ENCODE data around the gene XYLB.
A peak's percentile ranks its signal among the peaks of the same experiment; 100 is the strongest.

The XYLB gene

DNA sequence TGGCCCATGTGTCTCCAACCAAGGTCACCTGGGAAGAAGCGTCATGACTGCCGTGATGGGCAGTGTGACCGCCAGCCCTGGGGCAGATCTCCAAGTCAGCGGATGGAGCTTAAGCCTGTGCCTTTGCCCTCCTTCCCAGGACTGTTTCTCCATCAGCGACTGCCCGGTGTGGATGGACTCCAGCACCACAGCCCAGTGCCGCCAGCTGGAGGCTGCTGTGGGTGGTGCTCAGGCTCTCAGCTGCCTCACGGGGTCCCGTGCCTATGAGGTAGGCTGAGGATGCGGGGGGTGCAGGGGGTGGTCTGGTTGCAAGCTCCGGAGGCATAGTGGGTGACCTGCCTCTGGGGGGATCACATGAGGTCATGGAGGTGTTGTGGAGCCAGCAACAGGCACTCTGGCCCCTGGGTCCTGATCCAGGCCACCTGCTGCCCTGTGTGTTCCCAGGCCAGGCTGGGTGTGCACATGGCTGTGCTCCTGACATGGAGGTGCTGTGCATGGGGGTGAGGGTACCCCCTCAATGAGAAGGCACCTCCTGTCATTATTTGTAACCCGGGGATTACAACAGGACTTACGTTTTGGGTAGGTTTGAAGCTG lies 19.0 kb downstream of the XYLB start:
- DNase-seq, result no peak

DNA sequence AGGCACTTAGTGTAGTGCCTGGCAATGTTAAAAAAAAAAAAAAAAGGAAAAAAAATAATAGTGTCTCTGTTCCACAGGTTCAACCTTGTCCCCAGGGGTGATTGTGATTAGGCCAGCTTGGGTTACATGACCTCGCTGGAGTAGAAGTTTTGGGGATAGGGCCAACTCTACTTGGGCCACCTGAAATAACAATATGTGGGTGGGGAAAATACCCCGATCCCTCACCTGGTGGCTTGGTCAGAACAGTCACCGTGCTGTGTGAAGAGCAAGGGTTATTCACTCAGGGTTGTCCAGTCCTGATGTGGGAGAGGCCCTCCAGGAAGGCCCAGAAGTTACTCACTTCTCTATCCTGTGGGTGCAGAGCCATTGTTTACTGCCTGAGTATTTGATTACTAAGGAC lies 19.5 kb downstream of the XYLB start:
- no peak for DNase-seq

DNA sequence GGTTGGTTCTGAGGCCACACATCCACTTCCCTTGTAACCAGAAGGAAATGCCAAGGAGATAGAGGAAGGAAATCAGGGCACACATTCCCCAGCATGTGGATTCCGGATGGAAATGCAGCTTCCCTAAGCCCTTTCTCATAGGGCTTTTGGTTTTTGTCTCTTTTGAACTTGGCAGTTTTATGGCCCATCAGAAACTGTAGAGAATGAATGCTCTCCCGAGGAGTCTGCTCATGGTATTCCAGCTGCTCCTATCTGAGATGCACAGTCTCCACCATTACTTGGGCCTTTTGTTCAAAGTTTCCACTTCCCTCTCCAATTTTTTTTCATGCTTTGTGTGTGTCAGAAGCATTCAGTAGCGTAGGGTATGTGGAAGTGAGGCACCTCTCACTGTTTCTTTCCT lies 21.2 kb downstream of the XYLB start:
- DNase-seq, result no peak

- DNase-seq, result no peak
Measured at GRCh38 chr3:38368238-38368637, 21.7 kb downstream of the XYLB start.

- DNase-seq, result no peak
Measured at GRCh38 chr3:38369186-38369585, 22.6 kb downstream of the XYLB start.

DNA sequence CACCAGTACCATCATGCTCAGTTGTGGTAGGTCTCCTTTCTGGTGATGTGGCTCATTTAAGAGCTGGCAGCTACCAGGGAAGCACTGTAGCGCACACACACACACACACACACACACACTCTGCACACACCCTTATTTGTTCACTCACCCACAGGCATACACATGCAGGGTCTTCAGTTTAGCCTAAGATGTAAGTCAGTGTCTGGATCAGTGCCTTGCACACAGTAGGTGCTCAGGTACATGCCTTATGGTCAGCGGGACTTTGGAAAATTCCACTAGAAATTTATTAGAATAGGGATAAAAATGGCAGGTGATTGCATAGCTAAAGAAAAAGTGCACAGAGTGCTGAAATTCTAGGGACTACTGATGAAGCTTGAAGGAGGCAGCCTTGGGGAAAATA lies 23.6 kb downstream of the XYLB start:
- no peak for DNase-seq

GRCh38 chr3:38370861-38371260 lies 24.3 kb downstream of the XYLB start:
- DNase-seq, result no peak

GRCh38 chr3:38371541-38372213 lies 25.1 kb downstream of the XYLB start:
- no peak for DNase-seq

- DNase-seq, result no peak
Measured at GRCh38 chr3:38372214-38372601, 25.6 kb downstream of the XYLB start.

GRCh38 chr3:38374221-38374620 lies 27.6 kb downstream of the XYLB start:
- DNase-seq, result peak; percentile 9

- no peak for DNase-seq
Measured at GRCh38 chr3:38375072-38375471, 28.5 kb downstream of the XYLB start.

- no peak for DNase-seq
Measured at GRCh38 chr3:38375488-38376097, 29.0 kb downstream of the XYLB start.

DNA sequence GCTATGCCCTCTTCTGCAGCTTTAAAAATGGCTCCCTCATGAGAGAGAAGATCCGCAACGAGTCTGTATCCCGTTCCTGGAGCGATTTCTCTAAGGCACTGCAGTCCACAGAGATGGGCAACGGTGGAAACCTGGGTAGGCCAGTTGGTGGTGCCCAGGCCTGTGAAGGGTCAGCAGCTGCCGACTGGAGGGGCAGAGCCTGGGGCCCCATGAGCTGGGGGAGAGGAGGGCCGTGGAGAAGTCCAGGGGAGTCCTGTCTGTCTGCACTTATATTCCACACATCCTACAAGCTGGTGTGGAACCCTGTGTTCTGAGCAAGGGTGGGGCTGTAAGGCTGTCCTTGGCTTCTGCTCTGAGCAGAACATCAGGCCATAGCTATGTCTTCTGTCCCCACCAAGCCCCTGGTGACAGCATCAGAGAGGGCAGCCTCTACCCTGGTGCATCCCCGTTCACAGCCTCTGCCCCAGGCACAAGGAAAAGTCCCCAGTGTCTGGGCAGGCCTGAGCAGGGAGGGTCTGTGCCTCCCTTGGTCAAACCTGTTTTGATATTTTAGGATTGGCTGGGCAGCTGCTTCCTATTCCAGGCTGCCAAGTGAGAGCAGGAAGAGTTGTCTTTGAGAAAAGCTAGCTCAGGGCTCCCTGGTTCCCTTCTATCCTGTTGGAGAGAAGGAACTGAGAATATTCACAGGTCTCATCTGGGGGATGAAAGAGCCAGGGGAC lies 29.7 kb downstream of the XYLB start:
- no peak for DNase-seq

DNA sequence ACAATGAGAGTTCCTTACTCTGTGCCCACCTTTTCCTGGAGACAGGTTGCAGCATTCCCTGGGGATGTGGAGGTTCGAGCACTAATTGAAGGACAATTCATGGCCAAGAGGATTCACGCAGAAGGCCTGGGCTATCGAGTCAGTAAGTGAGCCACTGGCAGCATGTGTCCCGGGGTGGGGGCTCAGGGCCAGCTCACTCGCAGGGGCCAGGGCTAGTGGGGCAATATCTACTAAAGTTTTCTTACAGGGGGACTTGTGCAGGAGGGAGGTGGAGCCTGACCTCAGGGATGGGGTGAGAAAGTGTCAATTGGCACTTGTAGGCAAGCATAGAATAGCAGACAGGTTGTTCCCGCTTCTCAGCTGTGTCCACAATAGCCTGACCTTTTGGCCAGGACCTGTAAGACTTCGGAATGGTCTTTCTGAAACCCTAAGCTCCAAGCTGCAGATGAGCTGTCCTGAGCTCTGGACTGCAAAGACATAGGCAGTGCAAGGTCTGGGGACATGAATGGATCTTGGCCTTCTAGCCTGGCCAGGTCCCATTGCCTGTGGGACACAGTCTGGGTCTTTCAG lies 32.7 kb downstream of the XYLB start:
- DNase-seq, result no peak

GRCh38 chr3:38382506-38383080 lies 36.0 kb downstream of the XYLB start:
- no peak for DNase-seq

DNA sequence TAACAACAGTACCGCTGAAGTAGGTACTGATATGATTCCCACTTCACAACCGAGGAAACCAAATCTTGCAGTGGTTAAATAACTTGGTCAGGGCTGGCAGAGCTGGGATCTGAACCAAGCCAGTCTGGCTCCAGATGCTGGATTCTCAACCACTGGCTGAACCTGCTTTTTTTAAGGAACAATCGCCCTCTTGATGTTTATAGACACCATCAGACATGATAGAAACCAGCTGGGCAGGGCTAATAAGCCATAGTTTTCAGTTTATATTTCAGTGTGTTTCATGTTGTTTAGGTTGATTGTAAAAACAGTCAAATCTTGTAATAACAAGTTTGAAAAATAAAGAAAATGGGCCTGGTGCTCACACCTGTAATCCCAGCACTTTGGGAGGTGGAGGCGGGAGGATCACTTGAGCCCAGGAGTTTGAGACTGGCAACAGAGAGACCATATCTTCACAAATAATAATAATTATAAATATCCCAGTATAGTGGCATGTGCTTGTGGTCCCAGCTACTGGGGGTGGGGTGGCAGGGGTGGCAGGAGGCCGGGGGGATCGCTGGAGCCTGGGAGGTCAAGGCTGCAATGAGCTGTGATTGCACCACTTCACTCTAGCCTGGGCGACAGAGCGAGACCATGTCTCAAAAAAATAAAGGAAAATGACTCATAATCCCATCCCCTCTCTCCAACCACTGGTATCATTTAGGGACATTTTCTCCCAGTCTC lies 36.7 kb downstream of the XYLB start:
- no peak for DNase-seq

GRCh38 chr3:38386992-38387750 lies 40.6 kb downstream of the XYLB start:
- no peak for DNase-seq

DNA sequence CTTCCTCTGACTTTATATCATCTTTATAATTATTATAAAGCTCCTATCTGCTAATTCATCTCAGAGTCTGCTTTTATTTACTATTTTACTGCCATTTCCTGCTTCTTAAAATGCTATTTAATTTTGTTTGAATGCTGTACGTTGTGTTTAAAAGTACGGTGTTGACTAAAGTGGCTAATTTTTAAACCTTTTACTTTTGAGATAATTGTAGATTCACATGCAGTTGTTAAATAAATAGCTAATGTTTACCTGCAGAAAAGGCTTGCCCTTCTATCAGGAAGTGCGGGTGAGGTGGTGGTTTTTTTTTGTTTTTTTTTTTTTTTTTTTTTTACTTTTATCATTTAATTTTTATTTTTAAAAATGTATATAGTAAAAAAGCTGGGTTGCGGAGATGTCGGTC lies 41.3 kb downstream of the XYLB start:
- DNase-seq, result no peak

GRCh38 chr3:38392604-38393163 lies 46.1 kb downstream of the XYLB start:
- no peak for DNase-seq

GRCh38 chr3:38396239-38396638 lies 49.7 kb downstream of the XYLB start:
- no peak for DNase-seq

- DNase-seq, result no peak
Measured at GRCh38 chr3:38396861-38397260, 50.3 kb downstream of the XYLB start.
